Esophagus squamous epithelium (tissue), 5 donors: Measurements from ENCODE around the gene STAG1. TPM values are rescaled to one million over a fixed set of nuclear protein-coding genes. Genes with fewer than 3 reads are reported as not detected.

Experiments
- DNase-seq: peaks from one replicate; lab custom pipeline; 2025; lab: John Stamatoyannopoulos, UW
- H3K27ac ChIP-seq, 4 donors: fragments of 200-600 bp; sonication (generic); one replicate each; pipeline ENCODE4 v1.5.1; 2016 to 2019; ENCODE audit warnings: mild to moderate bottlenecking in 1 of 4
- H3K27me3 ChIP-seq, 4 donors: fragments of 200-600 bp; sonication (generic); 1 replicate in 3 of 4; 2 replicates in 1 of 4; pipeline versions ENCODE4 v1.5.1 to v1.6.0; 2017 to 2021; ENCODE audit warnings: antibody characterized with exemption in 1 of 4
- H3K36me3 ChIP-seq, 3 donors: fragments of 200-600 bp; sonication (generic); one replicate each; pipeline ENCODE4 v1.5.1; 2016 to 2019
- H3K4me1 ChIP-seq, 3 donors: fragments of 200-600 bp; sonication (generic); one replicate each; pipeline ENCODE4 v1.5.1; 2017 to 2019
- H3K4me3 ChIP-seq, 4 donors: fragments of 200-600 bp; sonication (generic); 1 replicate in 3 of 4; 2 replicates in 1 of 4; pipeline ENCODE4 v1.5.1; 2016 to 2019; ENCODE audit warnings: mild to moderate bottlenecking in 2 of 4, moderate library complexity in 1 of 4
- H3K9me3 ChIP-seq, 3 donors: fragments of 200-600 bp; sonication (generic); one replicate each; pipeline ENCODE4 v1.5.1; 2016 to 2019
- POLR2A ChIP-seq, 4 donors: fragments of 450-650 bp; IDR thresholded peaks; one replicate each; pipeline ENCODE4 v1.6.1; 2017; ENCODE audit warnings: antibody characterized with exemption in 4 of 4, mild to moderate bottlenecking in 4 of 4, moderate library complexity in 3 of 4
- WGBS, 2 donors: methylation state at CpG; one replicate each; pipeline ENCODE4 v1.1.5; 2018; 5-methylcytosine and 5-hydroxymethylcytosine counted together
- intact Hi-C: fragments of 100-400 bp; cut with DNase I; formaldehyde crosslinking; loops from one replicate; pipeline ENCODE4 v1.15.0; 2022
- total RNA-seq, 4 donors: library from RNA; depleted of rRNA; stranded (reverse); fragments of >200 nt; gene quantifications; one replicate each; pipeline ENCODE4 v1.1.0, GENCODE V29; 2016
- TF ChIP-seq, protein P1 (sequence below), 6 experiments: fragments of 450-650 bp in 4 of 6; fragments of 200-600 bp in 2 of 6; sonication (generic) in 2 of 6; IDR thresholded peaks; one replicate each; pipeline ENCODE4 v1.5.1; 2016 to 2019; ENCODE audit warnings: antibody characterized with exemption in 6 of 6, mild to moderate bottlenecking in 4 of 6, moderate library complexity in 4 of 6
- donor health status: DM: yes; HTN: yes; CAD: no.

The STAG1 gene
- total RNA-seq, 4 donors from 2014 or later, result 10.9 to 42.9 (median 24.9) TPM

DNA sequence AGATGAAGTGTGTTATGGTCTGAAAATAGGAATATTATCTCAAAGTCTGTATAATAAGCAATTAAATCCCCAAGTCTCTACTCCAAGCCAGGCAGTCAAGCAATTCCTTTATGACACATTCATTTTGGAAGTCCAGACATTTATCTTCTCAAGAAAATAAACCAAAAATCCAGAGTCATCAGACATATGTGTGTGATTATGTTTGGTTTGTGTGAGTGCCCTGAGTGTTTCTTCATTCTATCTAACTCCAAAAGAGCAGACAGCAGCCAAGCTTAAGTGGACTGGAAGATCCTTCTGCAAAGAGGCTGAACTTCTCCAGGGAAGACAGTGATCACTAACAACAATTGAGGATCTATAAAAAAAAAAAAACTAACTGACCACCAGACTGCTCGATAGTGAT lies 239.8 kb downstream of the STAG1 start:
- intact Hi-C loops, result no loop called here
- no peaks in the 10 kb centered on the region for H3K9me3 ChIP-seq
- no peak for TF ChIP-seq POLR2A (IDR thresholded peaks at IDR 0.05)
- TF ChIP-seq, protein P1, sequence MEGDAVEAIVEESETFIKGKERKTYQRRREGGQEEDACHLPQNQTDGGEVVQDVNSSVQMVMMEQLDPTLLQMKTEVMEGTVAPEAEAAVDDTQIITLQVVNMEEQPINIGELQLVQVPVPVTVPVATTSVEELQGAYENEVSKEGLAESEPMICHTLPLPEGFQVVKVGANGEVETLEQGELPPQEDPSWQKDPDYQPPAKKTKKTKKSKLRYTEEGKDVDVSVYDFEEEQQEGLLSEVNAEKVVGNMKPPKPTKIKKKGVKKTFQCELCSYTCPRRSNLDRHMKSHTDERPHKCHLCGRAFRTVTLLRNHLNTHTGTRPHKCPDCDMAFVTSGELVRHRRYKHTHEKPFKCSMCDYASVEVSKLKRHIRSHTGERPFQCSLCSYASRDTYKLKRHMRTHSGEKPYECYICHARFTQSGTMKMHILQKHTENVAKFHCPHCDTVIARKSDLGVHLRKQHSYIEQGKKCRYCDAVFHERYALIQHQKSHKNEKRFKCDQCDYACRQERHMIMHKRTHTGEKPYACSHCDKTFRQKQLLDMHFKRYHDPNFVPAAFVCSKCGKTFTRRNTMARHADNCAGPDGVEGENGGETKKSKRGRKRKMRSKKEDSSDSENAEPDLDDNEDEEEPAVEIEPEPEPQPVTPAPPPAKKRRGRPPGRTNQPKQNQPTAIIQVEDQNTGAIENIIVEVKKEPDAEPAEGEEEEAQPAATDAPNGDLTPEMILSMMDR (IDR thresholded peaks at IDR 0.05), result no peak
- WGBS, 2 donors, result 65 to 83% methylated on average over 1 of the region's 1 CpG
- H3K27ac ChIP-seq, result no peak overlapping the region
- no peaks in the 10 kb centered on the region for H3K27me3 ChIP-seq
- peaks cover 0 to 4% (median 0%) of the 10 kb centered on the region in 3 donors for H3K4me1 ChIP-seq
- peaks cover 0 to 32% (median 0%) of the 10 kb centered on the region in 3 donors for H3K36me3 ChIP-seq
- DNase-seq, result no peak
- no peak overlapping the region for H3K4me3 ChIP-seq

DNA sequence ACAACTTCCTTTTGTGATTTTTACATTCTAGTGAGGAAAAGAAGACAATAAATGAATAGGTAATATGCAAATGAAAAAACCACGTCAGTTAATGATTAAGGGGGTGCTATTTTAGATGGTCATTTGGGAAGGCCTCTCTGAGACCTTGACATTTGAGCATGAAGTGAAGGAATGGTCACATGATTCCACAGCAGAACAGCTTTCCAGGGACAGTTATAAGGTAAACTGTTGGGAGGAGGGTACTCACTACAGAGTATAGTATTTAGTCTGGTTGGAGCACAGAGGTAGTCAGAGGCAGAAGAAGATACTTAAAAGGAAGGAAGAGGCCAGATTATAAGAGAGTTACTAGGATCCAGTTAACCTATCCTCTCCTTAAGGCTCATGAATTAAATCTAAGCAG lies 246.5 kb downstream of the STAG1 start:
- no peaks in the 10 kb centered on the region for H3K9me3 ChIP-seq
- H3K27ac ChIP-seq, result no peak overlapping the region
- H3K27me3 ChIP-seq, result no peaks in the 10 kb centered on the region
- WGBS, 2 donors, result 81 to 82% methylated on average over 1 of the region's 1 CpG
- H3K4me1 ChIP-seq, result no peaks in the 10 kb centered on the region
- intact Hi-C loops, result no loop called here
- TF ChIP-seq POLR2A (IDR thresholded peaks at IDR 0.05), result no peak
- TF ChIP-seq, protein P1 (IDR thresholded peaks at IDR 0.05), result no peak
- no peak for DNase-seq
- H3K36me3 ChIP-seq, result peaks cover 0 to 38% (median 0%) of the 10 kb centered on the region in 3 donors
- no peak overlapping the region for H3K4me3 ChIP-seq

DNA sequence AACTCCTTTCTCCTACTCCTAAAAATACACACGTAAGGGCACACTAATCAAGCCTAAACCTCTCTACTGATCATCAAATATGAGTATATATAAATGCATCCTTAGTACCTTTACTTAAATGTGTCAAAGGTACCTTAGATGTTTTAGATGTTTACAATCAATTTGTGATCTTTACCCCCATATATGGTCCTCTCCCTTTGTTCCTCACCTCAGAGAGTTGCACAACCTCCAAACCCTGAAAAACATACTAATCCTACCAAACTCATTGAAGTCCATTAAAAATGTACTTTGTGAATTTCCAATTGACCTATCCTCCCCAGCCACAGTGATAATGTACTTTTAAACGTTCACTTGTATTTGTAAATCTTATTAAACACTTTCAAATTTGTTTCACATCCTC lies 249.1 kb downstream of the STAG1 start:
- H3K27ac ChIP-seq, result no peak overlapping the region
- 77 to 78% methylated on average over 2 of the region's 2 CpGs for WGBS, 2 donors

DNA sequence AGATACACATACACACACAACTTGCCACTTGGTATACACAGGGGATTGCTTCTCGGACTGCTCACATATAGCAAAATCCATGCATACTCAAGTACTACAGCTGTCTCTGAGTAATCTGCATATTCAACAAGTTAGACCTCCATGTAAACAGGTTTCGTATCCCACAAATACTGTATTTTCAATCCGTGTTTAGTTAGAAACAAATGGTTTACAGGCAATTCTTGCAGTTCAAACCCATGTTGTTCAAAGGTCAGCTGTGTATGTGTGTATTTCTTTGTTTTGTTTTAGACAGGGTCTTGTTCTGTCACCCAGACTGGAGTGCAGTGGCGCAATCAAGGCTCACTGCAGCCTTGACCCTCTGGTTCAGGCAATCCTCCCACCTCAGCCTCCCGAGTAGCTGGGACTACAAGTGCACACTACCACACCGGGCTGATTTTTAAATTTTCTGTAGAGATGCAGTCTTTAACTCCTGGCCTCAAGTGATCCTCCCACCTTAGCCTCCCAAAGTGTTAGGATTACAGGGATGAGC lies 253.2 kb downstream of the STAG1 start:
- no peaks in the 10 kb centered on the region for H3K4me1 ChIP-seq
- 92 to 93% methylated on average over 4 to 6 of the region's 6 CpGs for WGBS, 2 donors
- intact Hi-C loops, result no loop called here
- H3K36me3 ChIP-seq, result peaks cover 0 to 56% (median 0%) of the 10 kb centered on the region in 3 donors
- TF ChIP-seq, protein P1 (IDR thresholded peaks at IDR 0.05), result no peak
- no peak for TF ChIP-seq POLR2A (IDR thresholded peaks at IDR 0.05)
- H3K27ac ChIP-seq, result no peak overlapping the region
- no peak overlapping the region for H3K4me3 ChIP-seq
- no peaks in the 10 kb centered on the region for H3K27me3 ChIP-seq
- no peak for DNase-seq
- H3K9me3 ChIP-seq, result no peaks in the 10 kb centered on the region

More for the DNA sequence above, 249.1 kb downstream of the STAG1 start:
- intact Hi-C loops, result no loop called here
- DNase-seq, result no peak
- Histone ChIP-seq H3K4me3 (no peak overlapping the region), H3K4me1 (no peaks in the 10 kb centered on the region), H3K9me3 (no peaks in the 10 kb centered on the region), H3K27me3 (no peaks in the 10 kb centered on the region), H3K36me3 (peaks cover 0 to 38% (median 0%) of the 10 kb centered on the region in 3 donors)
- TF ChIP-seq POLR2A (IDR thresholded peaks at IDR 0.05), result no peak
- TF ChIP-seq, protein P1 (IDR thresholded peaks at IDR 0.05), result no peak

DNA sequence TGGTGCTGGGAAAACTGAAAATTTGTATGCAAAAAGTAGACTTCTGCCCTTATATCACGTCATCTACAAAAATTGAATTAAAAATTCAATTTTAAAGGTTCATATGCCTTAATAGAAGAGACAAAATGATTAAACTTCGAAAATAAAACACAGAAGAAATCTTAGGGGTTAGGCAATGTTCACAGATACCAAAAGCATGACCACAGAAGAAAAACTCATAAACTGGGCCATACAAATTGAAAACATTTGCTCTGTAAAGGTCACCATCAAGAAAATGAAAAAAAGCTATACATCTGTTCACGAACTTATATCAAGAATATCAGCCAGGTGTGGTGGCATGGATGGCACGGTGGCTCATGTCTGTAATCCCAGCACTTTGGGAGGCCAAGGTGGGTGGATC lies 257.0 kb downstream of the STAG1 start:
- Histone ChIP-seq H3K9me3 (no peaks in the 10 kb centered on the region), H3K36me3 (peaks cover 0 to 64% (median 0%) of the 10 kb centered on the region in 3 donors), H3K4me1 (no peaks in the 10 kb centered on the region), H3K27me3 (no peaks in the 10 kb centered on the region), H3K4me3 (no peak overlapping the region), H3K27ac (no peak overlapping the region)
- TF ChIP-seq, protein P1 (IDR thresholded peaks at IDR 0.05), result no peak
- no peak for TF ChIP-seq POLR2A (IDR thresholded peaks at IDR 0.05)
- no peak for DNase-seq
- intact Hi-C loops, result no loop called here
- 94 to 96% methylated on average over 4 of the region's 4 CpGs for WGBS, 2 donors
